Nucleus accumbens (tissue), 56 donors: ENCODE results near the gene CCDC6.
"Not testable (repeated sequence)": the region's sequence is repeated elsewhere in the genome, so short reads cannot be mapped to it uniquely, and the experiment has no call there.

Experiments
- DNase-seq, 56 donors: peaks; one replicate each; lab custom pipeline; 2025; lab: John Stamatoyannopoulos, UW

CCDC6 gene

DNA sequence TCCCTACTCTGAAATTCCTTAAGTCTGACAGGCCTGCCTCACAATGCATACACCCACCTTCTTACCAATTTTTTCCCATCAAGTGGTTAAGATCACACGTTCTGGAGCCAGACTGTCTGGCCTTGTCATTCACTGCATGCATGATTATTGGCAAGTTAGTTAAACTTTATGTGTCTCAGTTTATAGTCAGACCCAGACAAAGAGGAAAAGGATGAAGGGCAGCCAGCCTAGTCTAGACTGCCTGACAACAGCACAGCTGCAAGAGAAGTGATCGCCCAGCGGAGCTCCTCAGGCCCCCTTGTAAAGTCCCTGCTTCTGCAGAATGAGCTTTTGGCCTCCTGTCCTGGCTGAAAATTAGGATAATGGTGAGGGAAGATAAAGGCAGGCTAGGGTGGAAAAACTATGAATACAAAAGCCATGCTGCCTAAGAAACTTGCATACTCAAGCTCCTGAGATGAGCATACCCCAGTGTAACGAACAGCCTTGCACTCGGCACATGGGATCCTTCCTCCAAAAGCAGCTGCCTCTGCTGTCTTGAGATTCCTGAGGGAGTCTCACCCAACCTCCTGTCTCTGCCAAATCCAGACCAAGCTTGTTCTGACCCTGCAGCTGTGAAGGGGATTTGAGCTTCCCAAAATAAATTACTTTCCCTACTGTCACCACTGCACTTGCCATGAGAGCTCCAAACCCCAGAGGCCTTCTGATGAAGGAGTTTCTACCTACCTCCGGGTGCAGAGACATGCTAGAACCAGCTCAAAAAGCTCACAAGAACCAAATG lies 126.4 kb downstream of the CCDC6 start:
- DNase-seq = no peak

GRCh38 chr10:59774451-59774850 lies 131.9 kb downstream of the CCDC6 start:
- DNase-seq = no peak

GRCh38 chr10:59773088-59773487 lies 133.3 kb downstream of the CCDC6 start:
- DNase-seq = no peak

- no peak for DNase-seq
Observed at GRCh38 chr10:59771162-59771807, 135.1 kb downstream of the CCDC6 start.

DNA sequence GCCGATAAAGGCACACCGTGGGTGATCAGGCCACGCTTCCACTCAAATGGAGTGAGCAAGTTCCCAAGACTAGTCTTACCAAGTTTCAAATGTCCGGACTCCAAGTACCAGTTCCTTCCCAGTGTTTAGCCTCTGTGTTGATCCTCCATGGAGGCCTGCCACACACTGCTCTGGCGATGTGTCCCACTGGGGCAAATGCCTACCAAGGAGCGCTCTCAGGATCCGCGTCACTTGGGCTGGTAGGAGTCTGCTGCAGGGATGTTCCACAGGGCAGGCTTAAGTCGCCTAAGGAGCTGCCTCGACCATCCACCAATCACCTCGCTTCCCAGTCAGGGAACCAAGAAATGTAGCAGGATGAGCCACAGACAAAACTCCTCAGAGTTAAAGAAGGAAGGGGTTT lies 135.7 kb downstream of the CCDC6 start:
- no peak for DNase-seq

DNA sequence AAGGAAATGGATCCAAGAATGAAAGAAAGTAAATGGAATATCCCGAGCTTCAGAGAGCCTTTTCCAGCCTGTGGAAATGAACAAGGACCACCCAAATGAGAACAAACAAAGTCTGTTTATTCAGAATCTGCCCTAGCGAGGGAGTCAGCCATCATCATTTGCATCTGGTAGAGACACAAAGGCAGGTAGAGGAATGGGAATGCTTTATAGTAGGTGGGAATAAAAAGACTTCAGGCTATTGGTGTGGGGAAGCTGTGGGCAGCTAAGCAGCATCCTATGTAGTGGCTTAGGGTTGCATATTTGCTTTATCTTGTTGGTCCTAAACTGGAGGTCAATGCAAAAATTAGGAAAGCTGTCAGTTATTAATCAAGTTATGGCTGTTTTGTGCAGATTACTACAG lies 143.9 kb downstream of the CCDC6 start:
- no peak for DNase-seq

- no peak for DNase-seq
Observed at GRCh38 chr10:59757966-59758365, 148.4 kb downstream of the CCDC6 start.

GRCh38 chr10:59754951-59755350 lies 151.4 kb downstream of the CCDC6 start:
- no peak for DNase-seq

- no peak for DNase-seq
Observed at GRCh38 chr10:59753267-59753666, 153.1 kb downstream of the CCDC6 start, which contains the start of gene MRLN. Gene MRLN, minus strand, starts transcription at chr10:59753455.

DNA sequence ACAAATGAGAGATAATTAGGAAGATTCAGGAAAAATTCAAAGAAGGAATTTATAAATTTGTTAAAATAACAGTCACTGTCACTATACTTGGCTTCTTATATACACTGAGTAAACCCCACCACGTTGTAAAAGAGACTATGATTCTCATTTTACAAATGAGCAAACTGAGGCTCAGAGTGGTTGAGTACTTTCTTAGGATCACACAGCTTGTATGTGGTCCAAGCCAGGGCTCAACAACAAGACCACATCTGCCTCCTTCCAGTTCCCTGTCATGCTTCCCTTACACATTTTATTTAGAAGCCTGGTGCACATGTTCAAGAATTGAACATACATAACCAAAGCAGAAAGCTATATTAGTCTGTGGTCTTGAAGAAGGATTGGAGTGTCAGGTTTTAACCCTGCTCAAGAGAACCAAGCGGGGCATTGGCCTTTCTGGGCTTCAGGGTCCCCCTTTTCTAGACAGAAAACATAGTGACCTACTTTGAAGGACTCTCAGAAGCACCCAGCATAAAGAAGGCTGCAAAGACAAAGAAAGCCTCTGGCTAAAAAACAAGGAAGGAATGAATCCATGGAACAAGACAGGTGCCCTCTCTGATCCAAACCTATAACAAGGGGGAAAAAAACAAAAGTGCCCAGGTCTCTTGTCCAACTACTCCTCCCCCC lies 153.9 kb downstream of the CCDC6 start:
- no peak for DNase-seq

- DNase-seq = peak in 3 of 56 donors; percentile 0 to 5 (median 2)
Observed at GRCh38 chr10:59750155-59750945, 156.0 kb downstream of the CCDC6 start.

- no peak for DNase-seq
Observed at GRCh38 chr10:59748834-59749233, 157.5 kb downstream of the CCDC6 start.

DNA sequence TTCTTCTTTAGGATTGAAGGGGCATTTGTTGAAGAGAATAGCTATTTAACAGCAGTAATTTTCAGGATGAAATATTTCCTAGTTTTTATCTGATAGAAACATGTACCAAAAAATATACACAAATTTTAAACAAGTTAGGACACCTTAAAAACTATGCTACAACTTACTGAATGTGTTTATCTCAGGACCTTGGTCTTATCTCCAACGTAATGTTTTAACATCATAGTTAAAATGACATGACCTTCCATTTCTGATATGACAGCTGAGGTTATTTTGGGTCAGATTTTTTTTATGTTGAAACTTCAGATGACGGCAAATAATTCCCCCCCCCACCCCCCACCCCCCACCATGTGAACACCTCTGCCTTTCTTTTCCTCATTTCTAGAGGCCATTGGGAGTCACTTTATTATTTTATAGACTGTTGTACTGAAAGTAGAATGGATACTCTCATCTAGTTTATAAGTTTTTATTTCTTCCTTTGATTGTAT lies 161.1 kb downstream of the CCDC6 start:
- DNase-seq = no peak

DNA sequence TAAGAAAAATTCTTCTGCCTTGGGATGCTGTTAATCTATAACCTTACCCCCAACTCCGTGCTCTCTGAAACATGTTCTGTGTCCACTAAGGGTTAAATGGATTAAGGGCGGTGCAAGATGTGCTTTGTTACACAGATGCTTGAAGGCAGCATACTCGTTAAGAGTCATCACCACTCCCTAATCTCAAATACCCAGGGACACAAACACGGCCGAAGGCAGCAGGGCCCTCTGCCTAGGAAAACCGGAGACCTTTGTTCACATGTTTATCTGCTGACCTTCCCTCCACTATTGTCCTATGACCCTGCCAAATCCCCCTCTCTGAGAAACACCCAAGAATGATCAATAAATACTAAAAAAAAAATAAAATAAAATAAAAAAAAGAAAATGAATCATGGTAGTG lies 161.6 kb downstream of the CCDC6 start:
- not testable (repeated sequence) for DNase-seq

GRCh38 chr10:59744156-59744555 lies 162.2 kb downstream of the CCDC6 start:
- DNase-seq = not testable (repeated sequence)

- no peak for DNase-seq
Observed at GRCh38 chr10:59741583-59741982, 164.8 kb downstream of the CCDC6 start.

DNA sequence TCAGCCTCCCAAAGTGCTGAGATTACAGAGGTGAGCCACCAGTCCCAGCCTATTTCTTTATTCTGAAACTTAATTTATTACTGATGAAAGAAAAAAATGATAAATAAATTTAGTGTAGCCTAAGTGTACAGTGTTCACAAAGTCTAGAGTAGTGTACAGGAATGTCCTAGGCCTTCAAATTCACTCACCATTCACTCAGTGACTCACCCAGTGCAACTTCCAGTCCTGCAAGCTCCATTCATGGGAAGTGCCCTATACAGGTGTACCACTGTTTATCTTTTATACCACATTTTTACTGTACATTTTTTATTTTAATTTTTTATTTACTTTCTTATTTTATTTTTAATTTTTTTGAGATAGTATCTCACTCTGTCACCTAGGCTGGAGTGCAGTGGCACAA lies 165.3 kb downstream of the CCDC6 start:
- DNase-seq = no peak
